DND-41 (cell line): Measurements from ENCODE around the gene AXIN1.
"Not testable (repeated sequence)": the region's sequence is repeated elsewhere in the genome, so short reads cannot be mapped to it uniquely, and the experiment has no call there.

ENCODE experiments used
- ATAC-seq: fragments of 200-7000 bp; cut with Tn5 transposase; 3 replicates; pipeline ENCODE4 v1.9.1; 2021; ENCODE audit warnings: low read depth; ENCODE audit not compliant: insufficient read depth
- DNase-seq: peaks from one replicate; pipeline ENCODE4 v3.0.0-alpha.2; 2020
- H2AFZ ChIP-seq: 2 replicates; pipeline ENCODE4 v1.6.0; 2012; ENCODE audit warnings: low read depth, low read length
- H3K27ac ChIP-seq: 2 replicates; pipeline ENCODE4 v1.5.1; 2012; ENCODE audit warnings: low read length, inconsistent platforms
- H3K27me3 ChIP-seq: fragments of 200-600 bp; sonication (generic); 2 replicates; pipeline ENCODE4 v1.6.0; 2012; ENCODE audit warnings: low read length, mild to moderate bottlenecking, inconsistent platforms; ENCODE audit not compliant: insufficient read depth, poor library complexity
- H3K36me3 ChIP-seq: 2 replicates; pipeline ENCODE4 v1.5.1; 2012; ENCODE audit warnings: low read length, inconsistent platforms; ENCODE audit not compliant: insufficient read depth
- H3K4me1 ChIP-seq: 2 replicates; pipeline ENCODE4 v1.5.1; 2012; ENCODE audit warnings: mild to moderate bottlenecking, low read length; ENCODE audit not compliant: insufficient read depth
- H3K4me2 ChIP-seq: 2 replicates; pipeline ENCODE4 v1.6.0; 2012; ENCODE audit warnings: mild to moderate bottlenecking, moderate library complexity, low read length, inconsistent platforms; ENCODE audit not compliant: insufficient read depth
- H3K4me3 ChIP-seq, 2 experiments: fragments of 200-600 bp in 1 of 2; shearing (Covaris generic) in 1 of 2; 2 replicates each; pipeline ENCODE4 v1.5.1; 2012 to 2016; ENCODE audit warnings: inconsistent platforms in 2 of 2, low read length in 2 of 2, mild to moderate bottlenecking in 2 of 2, low read depth in 1 of 2, moderate library complexity in 1 of 2
- H3K79me2 ChIP-seq: 2 replicates; pipeline ENCODE4 v1.6.0; 2012; ENCODE audit warnings: low read length, inconsistent platforms; ENCODE audit not compliant: insufficient read depth
- H3K9ac ChIP-seq: 2 replicates; pipeline ENCODE4 v1.6.0; 2012; ENCODE audit warnings: low read depth, mild to moderate bottlenecking, inconsistent platforms, low read length, moderate library complexity
- H3K9me3 ChIP-seq: 2 replicates; pipeline ENCODE4 v1.5.1; 2012; ENCODE audit warnings: low read length, moderate library complexity, mild to moderate bottlenecking, inconsistent platforms; ENCODE audit not compliant: insufficient read depth, severe bottlenecking
- H4K20me1 ChIP-seq: 2 replicates; pipeline ENCODE4 v1.6.0; 2012; ENCODE audit warnings: low read length; ENCODE audit not compliant: insufficient read depth
- CTCF ChIP-seq: IDR thresholded peaks from 2 replicates; pipeline ENCODE4 v1.5.1; 2012; ENCODE audit warnings: borderline replicate concordance, low read length, moderate library complexity, mild to moderate bottlenecking; ENCODE audit not compliant: poor library complexity, severe bottlenecking; ENCODE audit errors: extremely low read depth
- EZH2 ChIP-seq: IDR thresholded peaks from 3 replicates; pipeline ENCODE4 v1.6.1; 2012; ENCODE audit warnings: borderline replicate concordance, low read depth, mild to moderate bottlenecking, moderate library complexity, low read length, inconsistent platforms; ENCODE audit not compliant: severe bottlenecking

The AXIN1 gene

DNA sequence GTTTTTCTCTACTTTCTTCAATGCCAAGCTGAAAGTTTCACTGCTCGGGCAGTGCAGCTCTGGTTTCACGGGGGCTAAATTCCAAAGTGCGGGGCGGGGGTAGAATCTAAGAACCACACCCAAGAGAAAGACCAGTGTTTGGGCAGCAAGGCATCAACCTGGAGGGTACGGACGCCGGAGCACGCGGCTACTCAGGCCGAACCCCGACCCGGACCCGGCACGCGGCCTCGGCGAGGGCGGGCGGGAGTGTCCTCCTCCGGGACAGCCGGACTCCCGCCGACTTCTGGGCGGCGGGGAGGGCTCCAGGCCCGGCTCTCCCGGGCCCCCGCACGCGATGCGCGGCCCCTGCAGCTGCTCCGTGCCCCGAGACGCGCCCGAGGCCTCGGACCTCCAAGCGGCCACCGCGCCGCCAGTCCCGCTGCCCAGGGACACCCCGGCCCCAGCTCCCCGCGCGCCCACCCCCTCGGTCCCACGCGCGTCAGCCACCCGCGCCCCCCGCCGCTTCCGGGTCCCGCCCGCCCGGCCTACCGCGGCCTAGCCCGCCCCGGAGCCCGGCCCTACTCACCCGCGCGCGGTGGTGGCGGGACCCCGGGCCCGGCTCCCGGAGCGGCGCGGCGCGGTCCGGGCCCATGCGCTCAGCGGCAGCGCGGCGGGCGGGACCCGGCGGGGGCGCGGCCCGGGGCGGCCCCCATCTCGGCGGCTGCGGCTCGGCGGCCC, 561 bp downstream of the AXIN1 start:
- Histone ChIP-seq H3K27ac (peak overlapping the region; percentile 30; the same call in 1 of the 2 replicates), H3K27me3 (no peaks in the 10 kb centered on the region), H3K36me3 (peaks cover 22% of the 10 kb centered on the region), H3K4me2 (peak overlapping the region; percentile 83), H4K20me1 (peaks cover 48% of the 10 kb centered on the region), H3K4me1 (peaks cover 23% of the 10 kb centered on the region), H3K4me3 (peak overlapping the region; percentile 67 to 77; a peak in 3 of 4 replicates), H3K9ac (peak overlapping the region; percentile 90), H3K79me2 (peaks cover 47% of the 10 kb centered on the region), H3K9me3 (no peaks in the 10 kb centered on the region), H2AFZ (peak overlapping the region; percentile 15; the same call in 1 of the 2 replicates)
- no peak for TF ChIP-seq EZH2
- TF ChIP-seq CTCF = no peak
- no peak for DNase-seq
- ATAC-seq = peak; percentile 28

DNA sequence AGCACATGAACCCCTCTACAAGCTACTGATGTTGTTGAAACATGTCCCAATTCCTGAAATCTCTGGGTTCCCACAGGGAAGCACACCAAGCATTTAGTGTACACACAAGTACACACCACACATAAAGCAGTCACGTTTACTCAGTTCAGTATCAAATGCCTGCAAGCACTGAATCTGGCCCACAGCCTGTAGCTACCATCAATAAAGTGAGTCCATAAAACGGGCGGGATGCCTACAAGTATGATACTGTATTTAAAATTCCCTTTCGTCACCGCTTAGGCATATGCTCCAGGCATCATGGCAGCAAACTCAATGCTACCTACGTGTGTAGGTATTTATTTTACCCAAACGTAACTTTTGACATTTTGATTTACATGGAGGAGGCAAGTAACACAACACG, 2.3 kb downstream of the AXIN1 start:
- H3K36me3 ChIP-seq = peaks cover 40% of the 10 kb centered on the region
- H2AFZ ChIP-seq = no peak overlapping the region
- H3K27me3 ChIP-seq = no peaks in the 10 kb centered on the region
- peaks cover 63% of the 10 kb centered on the region for H3K79me2 ChIP-seq
- H3K9me3 ChIP-seq = no peaks in the 10 kb centered on the region
- peak overlapping the region; percentile 21; the same call in 1 of the 2 replicates for H3K4me2 ChIP-seq
- H3K4me3 ChIP-seq = no peak overlapping the region
- H3K27ac ChIP-seq = no peak overlapping the region
- H4K20me1 ChIP-seq = peaks cover 63% of the 10 kb centered on the region
- TF ChIP-seq EZH2 = no peak
- TF ChIP-seq CTCF = no peak
- ATAC-seq (no peak), DNase-seq (no peak)
- no peak overlapping the region for H3K9ac ChIP-seq
- peaks cover 30% of the 10 kb centered on the region for H3K4me1 ChIP-seq

DNA sequence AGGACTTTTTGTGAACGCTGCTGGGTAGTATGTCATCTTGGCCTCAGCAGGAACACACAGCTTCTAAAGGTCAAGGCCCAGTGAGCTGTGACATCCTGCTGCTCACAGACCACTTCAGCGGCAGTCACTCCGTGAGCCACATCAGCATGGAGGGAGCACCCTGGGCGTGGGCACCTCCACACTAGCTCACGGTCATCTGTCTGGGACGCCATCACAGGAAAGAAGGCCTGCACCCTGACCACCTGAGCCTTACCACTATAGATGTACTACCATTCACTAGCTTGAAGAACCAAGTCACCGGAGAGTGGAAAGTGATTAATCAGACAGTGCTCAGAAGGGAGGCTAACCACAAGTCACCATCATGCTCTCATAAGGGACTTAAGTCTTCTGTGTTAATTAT, 3.3 kb downstream of the AXIN1 start:
- H3K9ac ChIP-seq = no peak overlapping the region
- peaks cover 32% of the 10 kb centered on the region for H3K4me1 ChIP-seq
- H2AFZ ChIP-seq = no peak overlapping the region
- H3K79me2 ChIP-seq = peaks cover 73% of the 10 kb centered on the region
- no peak for ATAC-seq
- DNase-seq = no peak
- H3K36me3 ChIP-seq = peaks cover 49% of the 10 kb centered on the region
- peaks cover 71% of the 10 kb centered on the region for H4K20me1 ChIP-seq
- TF ChIP-seq EZH2 (no peak), CTCF (no peak)
- H3K27ac ChIP-seq = no peak overlapping the region
- no peak overlapping the region for H3K4me3 ChIP-seq
- H3K9me3 ChIP-seq = no peaks in the 10 kb centered on the region
- H3K27me3 ChIP-seq = no peaks in the 10 kb centered on the region
- H3K4me2 ChIP-seq = peak overlapping the region; percentile 40; the same call in 1 of the 2 replicates

- H3K9me3 ChIP-seq, ATAC-seq, H3K9ac ChIP-seq, H2AFZ ChIP-seq, H3K27ac ChIP-seq, DNase-seq, H3K27me3 ChIP-seq, H3K4me3 ChIP-seq, H3K4me2 ChIP-seq: not testable (repeated sequence)
- Histone ChIP-seq H3K79me2 (peaks cover 80% of the 10 kb centered on the region), H3K4me1 (peaks cover 32% of the 10 kb centered on the region), H4K20me1 (peaks cover 68% of the 10 kb centered on the region), H3K36me3 (peaks cover 52% of the 10 kb centered on the region)
Observed at GRCh38 chr16:348495-348894, 4.0 kb downstream of the AXIN1 start.
